ENCODE results near the gene DYNLL2.
"Not testable (repeated sequence)": the region's sequence is repeated elsewhere in the genome, so short reads cannot be mapped to it uniquely, and the experiment has no call there.

The DYNLL2 gene

DNA sequence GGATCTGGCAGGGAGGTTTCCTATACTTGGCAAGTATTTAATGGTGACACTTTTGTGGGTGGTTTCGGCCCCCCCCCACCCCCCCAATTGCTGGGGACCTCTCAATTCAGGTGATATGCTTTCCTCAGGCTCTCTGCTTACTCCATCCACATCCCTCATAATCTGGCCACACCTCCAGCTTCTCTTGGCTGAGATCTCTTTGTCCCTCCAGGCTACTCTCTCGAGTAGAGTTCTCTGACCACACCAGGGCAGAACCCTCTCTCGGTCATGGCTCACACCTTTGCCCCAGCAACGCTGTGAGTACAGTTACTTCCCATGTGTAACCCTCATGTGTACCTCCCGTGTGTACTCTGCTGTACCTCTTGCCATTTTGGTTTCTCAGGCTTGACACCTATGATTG is 42.1 kb upstream of the DYNLL2 start:
- no peak overlapping the region for H3K4me2 ChIP-seq (ENCODE audit: low read depth, low read length, poor library complexity, severe bottlenecking)

GRCh38 chr17:58043221-58044181 is 39.7 kb upstream of the DYNLL2 start:
- H4K20me1 ChIP-seq (ENCODE audit: insufficient read depth, low read length, poor library complexity, severe bottlenecking) = no peaks in the 10 kb centered on the region
- H3K4me2 ChIP-seq (ENCODE audit: low read depth, low read length, poor library complexity, severe bottlenecking) = no peak overlapping the region
- no peaks in the 10 kb centered on the region for H3K79me2 ChIP-seq (ENCODE audit: insufficient read depth, low read length)
- no peaks in the 10 kb centered on the region for H3F3A ChIP-seq (ENCODE audit: low read depth)
- no peak overlapping the region for H2AFZ ChIP-seq (ENCODE audit: low read length)
- peaks cover 22% of the 10 kb centered on the region for H3K27me3 ChIP-seq (ENCODE audit: insufficient read depth, low read length, poor library complexity, severe bottlenecking)
- no peaks in the 10 kb centered on the region for H3K4me1 ChIP-seq (ENCODE audit: insufficient read depth, low read length, poor library complexity, severe bottlenecking)
- TF ChIP-seq EZH2phosphoT487 (IDR thresholded peaks at IDR 0.05; ENCODE audit: borderline replicate concordance) = no peak
- no peak for TF ChIP-seq CTCF (conservative IDR thresholded peaks at IDR 0.05; ENCODE audit: low read length)
- H3K36me3 ChIP-seq (ENCODE audit: insufficient read depth, low read length) = no peaks in the 10 kb centered on the region
- no peaks in the 10 kb centered on the region for H3K9me3 ChIP-seq (ENCODE audit: insufficient read depth, low read depth, low read length)
- no peak overlapping the region for H3K9ac ChIP-seq (ENCODE audit: low read depth, low read length, poor library complexity, severe bottlenecking)
- H3K9me2 ChIP-seq (replicated peaks; ENCODE audit: low read depth, low read length) = no peaks in the 10 kb centered on the region
- no peak overlapping the region for H3K4me3 ChIP-seq (ENCODE audit: low read length, poor library complexity, severe bottlenecking)

More for the DNA sequence above, 42.1 kb upstream of the DYNLL2 start:
- H3K9me2 ChIP-seq (replicated peaks; ENCODE audit: low read depth, low read length) = no peaks in the 10 kb centered on the region
- H3K79me2 ChIP-seq (ENCODE audit: insufficient read depth, low read length) = no peaks in the 10 kb centered on the region
- no peaks in the 10 kb centered on the region for H3K36me3 ChIP-seq (ENCODE audit: insufficient read depth, low read length)
- no peak overlapping the region for H2AFZ ChIP-seq (ENCODE audit: low read length)
- H3F3A ChIP-seq (ENCODE audit: low read depth) = no peaks in the 10 kb centered on the region
- H4K20me1 ChIP-seq (ENCODE audit: insufficient read depth, low read length, poor library complexity, severe bottlenecking) = no peaks in the 10 kb centered on the region
- no peaks in the 10 kb centered on the region for H3K9me3 ChIP-seq (ENCODE audit: insufficient read depth, low read depth, low read length)
- TF ChIP-seq CTCF (conservative IDR thresholded peaks at IDR 0.05; ENCODE audit: low read length) = no peak
- no peak for TF ChIP-seq EZH2phosphoT487 (IDR thresholded peaks at IDR 0.05; ENCODE audit: borderline replicate concordance)
- no peaks in the 10 kb centered on the region for H3K4me1 ChIP-seq (ENCODE audit: insufficient read depth, low read length, poor library complexity, severe bottlenecking)
- no peak overlapping the region for H3K4me3 ChIP-seq (ENCODE audit: low read length, poor library complexity, severe bottlenecking)
- H3K27me3 ChIP-seq (ENCODE audit: insufficient read depth, low read length, poor library complexity, severe bottlenecking) = peaks cover 22% of the 10 kb centered on the region
- no peak overlapping the region for H3K9ac ChIP-seq (ENCODE audit: low read depth, low read length, poor library complexity, severe bottlenecking)

- H3K4me1 ChIP-seq (ENCODE audit: insufficient read depth, low read length, poor library complexity, severe bottlenecking); H3K4me3 ChIP-seq (ENCODE audit: low read length, poor library complexity, severe bottlenecking); H3F3A ChIP-seq (ENCODE audit: low read depth); H4K20me1 ChIP-seq (ENCODE audit: insufficient read depth, low read length, poor library complexity, severe bottlenecking); H3K36me3 ChIP-seq (ENCODE audit: insufficient read depth, low read length); H3K79me2 ChIP-seq (ENCODE audit: insufficient read depth, low read length); H3K4me2 ChIP-seq (ENCODE audit: low read depth, low read length, poor library complexity, severe bottlenecking); H3K9me2 ChIP-seq (replicated peaks; ENCODE audit: low read depth, low read length); H2AFZ ChIP-seq (ENCODE audit: low read length); H3K9ac ChIP-seq (ENCODE audit: low read depth, low read length, poor library complexity, severe bottlenecking); H3K9me3 ChIP-seq (ENCODE audit: insufficient read depth, low read depth, low read length): not testable (repeated sequence)
- H3K27me3 ChIP-seq (ENCODE audit: insufficient read depth, low read length, poor library complexity, severe bottlenecking) = peaks cover 15% of the 10 kb centered on the region
Measured at GRCh38 chr17:58044256-58044655, 39.0 kb upstream of the DYNLL2 start.

All from Loucy (cell line).